DMS 273 (cell line): ENCODE data around the gene CYP26B1.
"Not testable (repeated sequence)": the region's sequence is repeated elsewhere in the genome, so short reads cannot be mapped to it uniquely, and the experiment has no call there.

Experiments
- DNase-seq: peaks from one replicate; lab custom pipeline; 2025; ENCODE audit not compliant: unreplicated experiment; lab: John Stamatoyannopoulos, UW

The CYP26B1 gene

GRCh38 chr2:72086871-72087633 lies 60.6 kb downstream of the CYP26B1 start:
- not testable (repeated sequence) for DNase-seq

- DNase-seq, result no peak
These were observed 62.1 kb downstream of the CYP26B1 start for GRCh38 chr2:72085513-72085912.

DNA sequence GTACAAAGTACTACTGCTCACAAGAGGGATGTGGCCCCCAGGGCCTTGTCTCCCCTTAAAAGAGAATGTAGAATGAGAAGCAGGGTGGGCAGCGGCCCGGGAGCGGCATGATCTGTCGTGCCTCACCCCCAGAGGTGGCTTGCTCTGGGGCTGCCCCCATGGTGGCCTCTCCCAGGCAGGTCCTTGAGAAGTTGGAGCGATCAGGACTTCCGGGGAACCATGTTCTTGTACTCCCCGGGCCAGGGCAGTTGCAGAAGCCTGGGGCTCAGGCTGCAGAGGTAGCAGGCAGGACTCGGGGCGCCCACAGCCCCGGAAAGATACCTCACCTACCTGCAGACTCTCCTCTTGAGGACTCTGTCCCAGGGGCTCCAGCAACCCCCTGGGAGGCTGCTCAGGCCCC lies 62.6 kb downstream of the CYP26B1 start:
- DNase-seq, result no peak

GRCh38 chr2:72084584-72084976 lies 63.1 kb downstream of the CYP26B1 start:
- DNase-seq, result no peak

- no peak for DNase-seq
These were observed 63.7 kb downstream of the CYP26B1 start for GRCh38 chr2:72083751-72084583.

GRCh38 chr2:72082887-72083286 lies 64.8 kb downstream of the CYP26B1 start:
- no peak for DNase-seq

GRCh38 chr2:72082021-72082601 lies 65.6 kb downstream of the CYP26B1 start:
- no peak for DNase-seq

GRCh38 chr2:72081451-72081850 lies 66.2 kb downstream of the CYP26B1 start:
- no peak for DNase-seq

DNA sequence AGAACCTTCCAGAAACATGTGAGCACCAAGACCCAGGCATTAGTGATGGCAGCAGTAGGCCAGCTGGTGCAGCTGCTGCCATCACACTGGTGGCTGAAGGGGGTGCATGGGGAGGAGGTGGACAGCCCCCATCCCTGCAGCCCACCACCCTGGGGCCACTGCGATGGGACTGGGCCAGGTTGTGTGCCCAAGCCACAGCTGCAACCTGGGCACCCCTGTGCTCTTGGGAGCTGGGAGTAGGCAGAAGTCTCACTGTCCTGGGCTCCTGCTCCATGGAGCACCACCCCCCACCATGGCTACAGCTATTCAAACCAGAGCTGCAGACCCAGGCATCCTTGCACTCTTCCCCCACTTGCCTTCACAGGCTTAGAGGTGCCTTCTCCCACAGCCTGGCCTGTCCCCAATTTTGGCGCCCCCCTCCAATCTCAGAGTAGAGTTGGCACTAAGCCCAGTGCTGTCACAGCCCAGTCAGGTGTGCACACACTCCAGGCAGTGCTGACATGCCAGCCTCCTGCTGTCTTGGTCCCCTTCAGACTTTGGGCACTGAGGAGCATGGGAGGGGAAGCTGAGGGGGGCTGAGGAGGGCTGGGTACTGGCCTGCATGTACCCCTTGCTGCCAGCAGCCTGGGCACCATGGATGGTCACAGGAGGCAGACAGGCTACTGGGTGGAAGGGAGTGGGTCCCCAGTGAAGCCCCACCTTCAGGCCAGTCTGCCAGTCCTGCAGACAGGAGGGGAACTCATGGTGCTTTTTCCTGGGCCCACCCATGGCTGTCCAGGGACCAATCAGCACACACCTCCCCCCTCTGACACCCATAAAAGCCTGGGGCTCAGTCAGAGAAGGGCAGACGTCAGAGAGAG lies 67.1 kb downstream of the CYP26B1 start:
- no peak for DNase-seq
